Measurements from ENCODE around the gene PNO1.

GRCh38 chr2:68125821-68126220 is 31.9 kb upstream of the PNO1 start:
- no peak for TF ChIP-seq TAF1 (IDR thresholded peaks at IDR 0.05; ENCODE audit: borderline replicate concordance, insufficient read depth, low read length)
- TF ChIP-seq POLR2AphosphoS5 (IDR thresholded peaks at IDR 0.05; ENCODE audit: low read depth, low read length), result no peak
- TF ChIP-seq, protein P1, sequence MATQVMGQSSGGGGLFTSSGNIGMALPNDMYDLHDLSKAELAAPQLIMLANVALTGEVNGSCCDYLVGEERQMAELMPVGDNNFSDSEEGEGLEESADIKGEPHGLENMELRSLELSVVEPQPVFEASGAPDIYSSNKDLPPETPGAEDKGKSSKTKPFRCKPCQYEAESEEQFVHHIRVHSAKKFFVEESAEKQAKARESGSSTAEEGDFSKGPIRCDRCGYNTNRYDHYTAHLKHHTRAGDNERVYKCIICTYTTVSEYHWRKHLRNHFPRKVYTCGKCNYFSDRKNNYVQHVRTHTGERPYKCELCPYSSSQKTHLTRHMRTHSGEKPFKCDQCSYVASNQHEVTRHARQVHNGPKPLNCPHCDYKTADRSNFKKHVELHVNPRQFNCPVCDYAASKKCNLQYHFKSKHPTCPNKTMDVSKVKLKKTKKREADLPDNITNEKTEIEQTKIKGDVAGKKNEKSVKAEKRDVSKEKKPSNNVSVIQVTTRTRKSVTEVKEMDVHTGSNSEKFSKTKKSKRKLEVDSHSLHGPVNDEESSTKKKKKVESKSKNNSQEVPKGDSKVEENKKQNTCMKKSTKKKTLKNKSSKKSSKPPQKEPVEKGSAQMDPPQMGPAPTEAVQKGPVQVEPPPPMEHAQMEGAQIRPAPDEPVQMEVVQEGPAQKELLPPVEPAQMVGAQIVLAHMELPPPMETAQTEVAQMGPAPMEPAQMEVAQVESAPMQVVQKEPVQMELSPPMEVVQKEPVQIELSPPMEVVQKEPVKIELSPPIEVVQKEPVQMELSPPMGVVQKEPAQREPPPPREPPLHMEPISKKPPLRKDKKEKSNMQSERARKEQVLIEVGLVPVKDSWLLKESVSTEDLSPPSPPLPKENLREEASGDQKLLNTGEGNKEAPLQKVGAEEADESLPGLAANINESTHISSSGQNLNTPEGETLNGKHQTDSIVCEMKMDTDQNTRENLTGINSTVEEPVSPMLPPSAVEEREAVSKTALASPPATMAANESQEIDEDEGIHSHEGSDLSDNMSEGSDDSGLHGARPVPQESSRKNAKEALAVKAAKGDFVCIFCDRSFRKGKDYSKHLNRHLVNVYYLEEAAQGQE (IDR thresholded peaks at IDR 0.05; ENCODE audit: insufficient read depth in 1 of 2, low read depth in 2 of 2, low read length in 2 of 2), result no peak
- TF ChIP-seq SIN3A (IDR thresholded peaks at IDR 0.05; ENCODE audit: borderline replicate concordance, insufficient read depth, low read length), result no peak

All from PFSK-1 (cell line).